HAP-1 (cell line): ENCODE data around the gene MCF2L.

Experiments
- DNase-seq, 2 experiments: peaks; one replicate each; pipeline ENCODE4 v3.0.0-alpha.2; 2016 to 2020; ENCODE audit warnings: low spot score in 2 of 2
- H3K27me3 ChIP-seq: fragments of 250-450 bp; sonication (Bioruptor Pico); 2 replicates; pipeline ENCODE4 v1.5.1; 2020; ENCODE audit warnings: low read depth, mild to moderate bottlenecking, moderate library complexity
- H3K36me3 ChIP-seq: fragments of 250-450 bp; sonication (Bioruptor Pico); replicated peaks from 2 replicates; pipeline ENCODE4 v1.5.1; 2020; ENCODE audit warnings: mild to moderate bottlenecking
- H3K4me1 ChIP-seq: fragments of 250-450 bp; sonication (Bioruptor Pico); 2 replicates; pipeline ENCODE4 v1.5.1; 2020; ENCODE audit warnings: mild to moderate bottlenecking
- H3K4me3 ChIP-seq: fragments of 250-450 bp; sonication (Bioruptor Pico); 2 replicates; pipeline ENCODE4 v1.5.1; 2020; ENCODE audit warnings: mild to moderate bottlenecking, moderate library complexity
- H3K9me3 ChIP-seq: fragments of 250-450 bp; sonication (Bioruptor Pico); 2 replicates; pipeline ENCODE4 v1.5.1; 2020; ENCODE audit warnings: mild to moderate bottlenecking, moderate library complexity
- in situ Hi-C: fragments of 300-500 bp; cut with MboI; formaldehyde crosslinking; loops from 3 replicates; pipeline ENCODE4 v1.14.3; 2020; ENCODE audit warnings: low sequenced_read_pairs, inconsistent platforms, mixed read lengths

Gene MCF2L

DNA sequence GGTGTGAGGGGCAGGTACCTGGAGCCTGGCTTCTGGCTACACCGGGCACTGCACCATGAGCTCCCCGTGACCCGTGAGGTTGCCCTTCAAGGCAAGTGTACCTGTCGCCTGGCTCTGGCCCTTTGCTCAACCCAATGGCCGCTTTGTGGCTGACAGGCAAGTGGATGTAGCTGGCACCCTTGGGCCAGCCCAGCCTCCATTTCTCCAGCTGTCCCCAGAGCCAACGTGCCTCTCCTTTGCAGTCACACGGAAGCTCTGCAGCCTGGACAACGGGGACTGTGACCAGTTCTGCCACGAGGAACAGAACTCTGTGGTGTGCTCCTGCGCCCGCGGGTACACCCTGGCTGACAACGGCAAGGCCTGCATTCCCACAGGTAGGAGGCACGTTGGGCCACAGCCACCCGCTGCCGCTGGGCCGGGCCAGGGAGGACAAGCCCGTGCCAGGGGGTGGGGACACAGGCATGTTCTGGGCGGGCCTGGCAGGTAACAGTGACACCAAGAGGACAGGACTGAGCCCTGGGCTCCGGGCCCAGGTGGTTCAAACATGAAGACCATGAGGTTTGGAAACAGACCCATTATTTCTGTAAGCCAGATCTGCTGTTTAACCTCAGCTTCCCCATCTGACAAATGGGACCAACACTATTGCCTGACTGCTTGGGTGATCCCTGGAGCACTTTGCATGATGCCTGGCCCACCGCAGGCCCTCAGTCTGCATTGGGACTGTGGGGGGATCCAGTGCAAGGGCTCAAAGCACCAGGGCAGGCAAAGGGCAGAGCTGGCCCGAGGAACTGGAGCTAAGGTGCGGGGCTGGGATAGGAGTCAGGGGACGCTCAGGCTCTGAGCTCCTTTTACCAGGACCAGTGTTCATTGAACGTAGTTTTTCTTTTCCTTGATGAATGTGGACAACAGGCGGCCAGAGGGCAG, 171.9 kb downstream of the MCF2L start:
- in situ Hi-C loops, result no loop called here
- Histone ChIP-seq H3K9me3 (no peaks in the 10 kb centered on the region), H3K4me3 (no peak overlapping the region), H3K27me3 (no peaks in the 10 kb centered on the region), H3K36me3 (no peaks in the 10 kb centered on the region), H3K4me1 (peaks cover 23% of the 10 kb centered on the region)
- no peak for DNase-seq

GRCh38 chr13:113141601-113141970, 172.6 kb downstream of the MCF2L start:
- H3K36me3 ChIP-seq, result no peaks in the 10 kb centered on the region
- in situ Hi-C loops, result no loop called here
- no peaks in the 10 kb centered on the region for H3K9me3 ChIP-seq
- peaks cover 20% of the 10 kb centered on the region for H3K4me1 ChIP-seq
- no peak for DNase-seq
- H3K27me3 ChIP-seq, result no peaks in the 10 kb centered on the region
- H3K4me3 ChIP-seq, result no peak overlapping the region

DNA sequence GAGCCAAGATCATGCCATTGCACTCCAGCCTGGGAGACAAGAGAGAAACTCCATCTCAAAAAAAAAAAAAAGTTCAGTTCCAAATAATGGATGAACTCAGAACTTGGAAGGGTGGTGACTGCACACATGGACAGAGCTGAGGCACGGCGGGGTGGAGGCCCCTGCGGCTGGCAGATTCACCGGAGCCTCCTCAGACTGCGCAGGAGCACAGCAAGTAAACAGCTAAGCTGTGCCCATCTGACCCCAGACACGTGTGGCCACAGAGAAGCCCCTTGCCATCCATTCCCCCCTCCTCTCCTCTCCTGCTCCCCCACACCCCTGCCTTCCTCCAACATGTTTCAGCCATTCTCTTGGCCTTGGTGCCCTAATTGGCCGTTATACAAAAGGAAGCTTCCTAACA, 173.9 kb downstream of the MCF2L start:
- Histone ChIP-seq H3K4me3 (no peak overlapping the region), H3K36me3 (no peaks in the 10 kb centered on the region), H3K9me3 (no peaks in the 10 kb centered on the region), H3K4me1 (peaks cover 9% of the 10 kb centered on the region), H3K27me3 (no peaks in the 10 kb centered on the region)
- in situ Hi-C loops, result no loop called here
- DNase-seq, result no peak

DNA sequence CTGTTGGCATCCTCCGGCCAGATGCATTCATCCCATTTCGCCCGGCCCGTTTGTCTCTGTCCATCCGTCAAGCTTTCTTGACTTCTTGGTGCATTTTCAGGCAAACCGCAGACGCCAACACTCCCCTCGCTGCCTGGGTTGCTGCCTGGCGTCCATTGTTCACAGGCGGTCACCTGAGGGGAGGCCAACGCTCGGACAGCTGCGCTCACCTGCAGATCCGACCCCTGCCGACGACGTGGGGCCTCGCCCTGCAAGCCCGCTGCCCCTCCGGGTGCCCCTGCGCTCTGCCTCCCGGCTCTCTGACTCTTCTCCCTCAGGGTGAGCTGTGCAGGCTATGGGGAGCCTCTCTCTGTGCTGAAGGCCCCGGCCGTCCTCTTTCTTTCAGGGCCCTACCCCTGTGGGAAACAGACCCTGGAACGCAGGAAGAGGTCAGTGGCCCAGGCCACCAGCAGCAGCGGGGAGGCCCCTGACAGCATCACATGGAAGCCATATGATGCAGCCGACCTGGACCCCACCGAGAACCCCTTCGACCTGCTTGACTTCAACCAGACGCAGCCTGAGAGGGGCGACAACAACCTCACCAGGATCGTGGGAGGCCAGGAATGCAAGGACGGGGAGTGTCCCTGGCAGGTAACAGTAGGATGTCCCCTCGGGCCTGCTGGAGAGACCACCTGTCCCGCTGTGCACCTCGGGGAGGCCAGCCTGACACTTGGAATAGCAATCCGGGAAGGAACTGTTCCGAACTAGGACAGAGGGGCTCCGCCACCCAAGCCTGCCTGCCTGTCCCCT, 174.6 kb downstream of the MCF2L start:
- Histone ChIP-seq H3K4me1 (peaks cover 1% of the 10 kb centered on the region), H3K27me3 (no peaks in the 10 kb centered on the region), H3K36me3 (no peaks in the 10 kb centered on the region), H3K4me3 (no peak overlapping the region), H3K9me3 (no peaks in the 10 kb centered on the region)
- in situ Hi-C loops, result no loop called here
- no peak for DNase-seq

DNA sequence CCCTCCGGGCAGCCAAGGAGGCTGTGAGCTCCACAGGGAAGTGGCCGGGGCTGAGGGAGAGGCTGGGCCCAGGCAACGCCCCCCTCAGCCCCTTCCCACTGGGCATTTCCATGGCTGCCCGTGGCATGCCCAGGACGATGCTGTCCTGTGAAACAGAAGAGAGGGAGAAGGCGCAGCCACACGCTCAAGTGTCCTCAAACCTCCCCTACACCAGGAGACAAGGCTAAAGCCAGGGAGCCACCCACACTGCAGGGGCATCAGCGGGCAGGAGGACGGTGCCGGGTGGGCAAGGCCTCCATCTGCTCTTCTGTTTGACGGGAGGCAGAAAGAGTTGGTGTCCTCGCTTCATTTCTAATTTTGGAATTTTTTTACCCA, 175.2 kb downstream of the MCF2L start:
- no peaks in the 10 kb centered on the region for H3K27me3 ChIP-seq
- H3K9me3 ChIP-seq, result no peaks in the 10 kb centered on the region
- H3K36me3 ChIP-seq, result no peaks in the 10 kb centered on the region
- no peaks in the 10 kb centered on the region for H3K4me1 ChIP-seq
- in situ Hi-C loops, result no loop called here
- H3K4me3 ChIP-seq, result no peak overlapping the region
- DNase-seq, result no peak

DNA sequence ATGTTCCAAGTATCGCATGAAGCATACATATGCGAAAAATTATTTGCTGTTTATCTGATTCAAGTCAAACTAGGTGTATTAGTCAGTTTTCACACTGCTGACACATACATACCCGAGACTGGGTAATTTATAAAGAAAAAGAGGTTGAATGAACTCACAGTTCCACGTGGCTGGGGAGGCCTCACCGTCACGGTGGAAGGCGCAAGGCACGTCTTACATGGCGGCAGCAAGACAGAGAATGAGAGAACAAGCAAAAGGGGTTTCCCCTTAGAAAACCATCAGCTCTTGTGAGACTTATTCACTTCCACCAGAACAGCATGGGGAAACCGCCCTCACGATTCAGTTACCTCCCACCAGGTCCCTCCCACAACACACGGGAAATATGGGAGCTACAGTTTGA, 176.5 kb downstream of the MCF2L start:
- Histone ChIP-seq H3K36me3 (no peaks in the 10 kb centered on the region), H3K4me1 (no peaks in the 10 kb centered on the region), H3K9me3 (no peaks in the 10 kb centered on the region), H3K4me3 (no peak overlapping the region), H3K27me3 (no peaks in the 10 kb centered on the region)
- in situ Hi-C loops, result no loop called here
- DNase-seq, result no peak

DNA sequence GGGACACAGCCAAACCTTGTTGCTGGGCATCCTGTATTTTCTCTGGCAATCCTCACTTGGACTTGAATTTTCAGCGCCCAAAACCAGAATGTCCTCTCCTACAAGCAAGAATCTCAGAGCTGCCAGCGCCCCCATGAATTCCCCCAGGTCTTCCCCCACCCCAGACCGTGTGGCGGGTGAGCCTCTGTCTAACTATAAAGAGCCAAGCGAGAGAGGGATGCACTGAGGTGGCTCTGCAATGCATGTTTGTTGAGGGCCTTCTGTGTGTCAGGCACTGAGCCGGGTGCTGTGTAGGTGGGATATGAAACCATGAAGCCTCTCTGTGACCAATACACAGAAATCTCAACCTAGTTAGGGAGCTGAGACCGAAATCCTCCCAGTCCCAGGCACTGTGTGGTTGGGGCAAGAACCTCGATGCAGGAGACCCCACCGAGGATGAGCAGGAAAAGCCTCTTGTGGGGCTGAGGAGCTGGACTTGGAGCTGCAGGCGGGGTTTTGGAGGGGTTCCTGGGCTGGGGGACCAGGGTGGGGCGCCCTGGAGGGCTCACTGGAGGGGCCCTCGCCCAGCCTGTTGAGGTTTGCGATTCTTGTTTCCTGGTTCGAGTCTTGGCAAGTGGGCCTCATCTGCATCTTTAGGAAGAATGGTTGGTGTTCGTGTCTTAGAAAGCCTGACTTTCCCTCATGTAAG, 177.0 kb downstream of the MCF2L start:
- Histone ChIP-seq H3K4me1 (no peaks in the 10 kb centered on the region), H3K36me3 (no peaks in the 10 kb centered on the region), H3K4me3 (no peak overlapping the region), H3K27me3 (no peaks in the 10 kb centered on the region), H3K9me3 (no peaks in the 10 kb centered on the region)
- in situ Hi-C loops, result no loop called here
- no peak for DNase-seq

GRCh38 chr13:113146750-113147149, 177.7 kb downstream of the MCF2L start:
- DNase-seq, result no peak
- Histone ChIP-seq H3K27me3 (no peaks in the 10 kb centered on the region), H3K9me3 (no peaks in the 10 kb centered on the region), H3K36me3 (no peaks in the 10 kb centered on the region), H3K4me3 (no peak overlapping the region), H3K4me1 (no peaks in the 10 kb centered on the region)
- in situ Hi-C loops, result no loop called here

GRCh38 chr13:113147206-113147605, 178.2 kb downstream of the MCF2L start:
- H3K4me1 ChIP-seq, result no peaks in the 10 kb centered on the region
- in situ Hi-C loops, result no loop called here
- H3K9me3 ChIP-seq, result no peaks in the 10 kb centered on the region
- H3K27me3 ChIP-seq, result no peaks in the 10 kb centered on the region
- DNase-seq, result no peak
- H3K4me3 ChIP-seq, result no peak overlapping the region
- no peaks in the 10 kb centered on the region for H3K36me3 ChIP-seq

DNA sequence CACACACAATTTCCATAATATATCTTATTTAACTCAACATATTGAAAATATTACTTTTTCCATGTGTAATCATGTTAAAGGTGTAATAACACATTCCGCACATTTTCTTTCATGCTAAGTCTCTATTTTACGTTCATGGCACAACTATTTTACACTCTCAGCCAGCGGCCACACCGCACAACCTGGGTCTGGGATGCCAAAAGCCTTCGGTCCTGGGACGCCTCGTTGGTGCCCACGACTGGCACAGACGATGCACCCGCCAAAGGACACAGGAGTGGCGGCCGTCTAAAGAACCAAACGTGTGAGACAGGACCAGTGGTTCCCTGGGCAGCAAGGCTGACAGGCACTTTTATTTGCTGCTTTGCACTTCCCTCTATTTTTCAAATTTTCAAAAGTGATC, 179.4 kb downstream of the MCF2L start:
- Histone ChIP-seq H3K9me3 (no peaks in the 10 kb centered on the region), H3K27me3 (no peaks in the 10 kb centered on the region), H3K4me3 (no peak overlapping the region), H3K4me1 (peaks cover 11% of the 10 kb centered on the region), H3K36me3 (no peaks in the 10 kb centered on the region)
- in situ Hi-C loops, result no loop called here
- no peak for DNase-seq

DNA sequence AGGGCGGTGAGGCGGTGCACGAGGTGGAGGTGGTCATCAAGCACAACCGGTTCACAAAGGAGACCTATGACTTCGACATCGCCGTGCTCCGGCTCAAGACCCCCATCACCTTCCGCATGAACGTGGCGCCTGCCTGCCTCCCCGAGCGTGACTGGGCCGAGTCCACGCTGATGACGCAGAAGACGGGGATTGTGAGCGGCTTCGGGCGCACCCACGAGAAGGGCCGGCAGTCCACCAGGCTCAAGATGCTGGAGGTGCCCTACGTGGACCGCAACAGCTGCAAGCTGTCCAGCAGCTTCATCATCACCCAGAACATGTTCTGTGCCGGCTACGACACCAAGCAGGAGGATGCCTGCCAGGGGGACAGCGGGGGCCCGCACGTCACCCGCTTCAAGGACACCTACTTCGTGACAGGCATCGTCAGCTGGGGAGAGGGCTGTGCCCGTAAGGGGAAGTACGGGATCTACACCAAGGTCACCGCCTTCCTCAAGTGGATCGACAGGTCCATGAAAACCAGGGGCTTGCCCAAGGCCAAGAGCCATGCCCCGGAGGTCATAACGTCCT, 180.0 kb downstream of the MCF2L start:
- Histone ChIP-seq H3K9me3 (no peaks in the 10 kb centered on the region), H3K27me3 (no peaks in the 10 kb centered on the region), H3K36me3 (no peaks in the 10 kb centered on the region), H3K4me3 (no peak overlapping the region), H3K4me1 (peaks cover 15% of the 10 kb centered on the region)
- no peak for DNase-seq
- in situ Hi-C loops, result no loop called here
